WTC11 (cell line): Measurements from ENCODE around the gene BARX2. TPM values are rescaled to one million over a fixed set of nuclear protein-coding genes. Genes with fewer than 3 reads are reported as not detected.

Source experiments
- ATAC-seq: fragments of 200-7000 bp; cut with Tn5 transposase; 2 replicates; pipeline ENCODE4 v1.10.0; 2021; ENCODE audit warnings: mild to moderate bottlenecking, moderate library complexity
- CTCF ChIA-PET: fragments of 300-600 bp; sonication (Branson Sonifier 250); formaldehyde crosslinking; loops from one replicate; lab custom pipeline; 2021; ENCODE audit warnings: antibody characterized with exemption; lab: Charles Lee
- POLR2A ChIA-PET: fragments of 350-600 bp; sonication (Branson Sonifier 250); formaldehyde crosslinking; loops from one replicate; lab custom pipeline; 2021; ENCODE audit warnings: antibody characterized with exemption; lab: Charles Lee
- DNase-seq: peaks from one replicate; pipeline ENCODE4 v3.0.0; 2021; ENCODE audit warnings: low spot score
- H3K27ac Mint-ChIP-seq: 2 replicates; pipeline ENCODE4 v1.8.0; 2021; ENCODE audit warnings: mixed read lengths
- H3K27me3 Mint-ChIP-seq: 2 replicates; pipeline ENCODE4 v1.8.0; 2021; ENCODE audit warnings: low read depth, mild to moderate bottlenecking, moderate library complexity, mixed read lengths
- H3K36me3 Mint-ChIP-seq: 2 replicates; pipeline ENCODE4 v1.8.0; 2021; ENCODE audit warnings: mixed read lengths
- H3K4me1 Mint-ChIP-seq: 2 replicates; pipeline ENCODE4 v1.8.0; 2022; ENCODE audit warnings: mixed read lengths
- H3K4me3 Mint-ChIP-seq: 2 replicates; pipeline ENCODE4 v1.8.0; 2021; ENCODE audit warnings: mild to moderate bottlenecking, moderate library complexity, mixed read lengths
- H3K9me3 Mint-ChIP-seq: 2 replicates; pipeline ENCODE4 v1.8.0; 2021; ENCODE audit warnings: mixed read lengths
- ATF1 ChIP-seq: sonication (generic); formaldehyde crosslinking; IDR thresholded peaks from 2 replicates; pipeline ENCODE4 v1.8.1; 2023; ENCODE audit warnings: mild to moderate bottlenecking, moderate library complexity, missing genetic modification reagents
- ATF2 ChIP-seq: sonication (generic); formaldehyde crosslinking; IDR thresholded peaks from 2 replicates; pipeline ENCODE4 v1.8.1; 2022; ENCODE audit warnings: low read depth, missing genetic modification reagents, borderline replicate concordance
- CDX4 ChIP-seq: fragments of 250-450 bp; sonication (Bioruptor Pico); IDR thresholded peaks from 2 replicates; pipeline ENCODE4 v1.9.0; 2021; ENCODE audit warnings: moderate library complexity, mild to moderate bottlenecking, inconsistent platforms, borderline replicate concordance
- CREM ChIP-seq: sonication (generic); formaldehyde crosslinking; IDR thresholded peaks from 2 replicates; pipeline ENCODE4 v1.8.1; 2022; ENCODE audit warnings: mild to moderate bottlenecking, missing genetic modification reagents, moderate library complexity
- FOXK1 ChIP-seq: sonication (generic); formaldehyde crosslinking; IDR thresholded peaks from 2 replicates; pipeline ENCODE4 v1.8.0; 2022; ENCODE audit warnings: mild to moderate bottlenecking, moderate library complexity, missing genetic modification reagents
- GABPB1 ChIP-seq: sonication (generic); formaldehyde crosslinking; IDR thresholded peaks from 2 replicates; pipeline ENCODE4 v1.8.1; 2023; ENCODE audit warnings: mild to moderate bottlenecking, missing genetic modification reagents
- JUN ChIP-seq: sonication (generic); formaldehyde crosslinking; IDR thresholded peaks from 2 replicates; pipeline ENCODE4 v1.8.0; 2023; ENCODE audit warnings: mild to moderate bottlenecking, missing genetic modification reagents
- MLX ChIP-seq: sonication (generic); formaldehyde crosslinking; IDR thresholded peaks from 2 replicates; pipeline ENCODE4 v1.8.1; 2023; ENCODE audit warnings: mild to moderate bottlenecking, missing genetic modification reagents, moderate library complexity
- MXD4 ChIP-seq: fragments of 250-450 bp; sonication (Bioruptor Pico); IDR thresholded peaks from 2 replicates; pipeline ENCODE4 v1.8.0; 2021; ENCODE audit warnings: mild to moderate bottlenecking, moderate library complexity, borderline replicate concordance
- NR2C2 ChIP-seq: sonication (generic); formaldehyde crosslinking; IDR thresholded peaks from 2 replicates; pipeline ENCODE4 v1.8.0; 2022; ENCODE audit warnings: mild to moderate bottlenecking, missing genetic modification reagents
- SMAD3 ChIP-seq: sonication (generic); formaldehyde crosslinking; IDR thresholded peaks from 2 replicates; pipeline ENCODE4 v1.8.0; 2022; ENCODE audit warnings: missing genetic modification reagents, mild to moderate bottlenecking, borderline replicate concordance
- TP53 ChIP-seq: sonication (generic); formaldehyde crosslinking; IDR thresholded peaks from 2 replicates; pipeline ENCODE4 v1.8.1; 2023; ENCODE audit warnings: mild to moderate bottlenecking, missing genetic modification reagents
- ZNF396 ChIP-seq: fragments of 250-450 bp; sonication (Bioruptor Pico); IDR thresholded peaks from 2 replicates; pipeline ENCODE4 v1.8.0; 2021; ENCODE audit warnings: mild to moderate bottlenecking, moderate library complexity, borderline replicate concordance
- total RNA-seq: library from RNA; stranded (reverse); gene quantifications from 3 replicates; pipeline ENCODE4 v1.2.3, GENCODE V29; 2021
- TF ChIP-seq, protein P1 (sequence below): sonication (generic); formaldehyde crosslinking; IDR thresholded peaks from 2 replicates; pipeline ENCODE4 v1.8.1; 2023; ENCODE audit warnings: mild to moderate bottlenecking, moderate library complexity, missing genetic modification reagents
- TF ChIP-seq, protein P2 (sequence below): sonication (generic); formaldehyde crosslinking; conservative IDR thresholded peaks from 2 replicates; pipeline ENCODE4 v1.8.1; 2022; ENCODE audit warnings: mild to moderate bottlenecking, missing genetic modification reagents
- TF ChIP-seq, protein P3 (sequence below): fragments of 250-450 bp; sonication (Bioruptor Pico); IDR thresholded peaks from 2 replicates; pipeline ENCODE4 v1.9.0; 2021; ENCODE audit warnings: mild to moderate bottlenecking, borderline replicate concordance
- TF ChIP-seq, protein P4 (sequence below): fragments of 200-600 bp; IDR thresholded peaks from 2 replicates; pipeline ENCODE4 v1.8.0; 2022; ENCODE audit warnings: antibody characterized with exemption

Gene BARX2
- total RNA-seq, 1 experiment from 2014 or later: not detected

DNA sequence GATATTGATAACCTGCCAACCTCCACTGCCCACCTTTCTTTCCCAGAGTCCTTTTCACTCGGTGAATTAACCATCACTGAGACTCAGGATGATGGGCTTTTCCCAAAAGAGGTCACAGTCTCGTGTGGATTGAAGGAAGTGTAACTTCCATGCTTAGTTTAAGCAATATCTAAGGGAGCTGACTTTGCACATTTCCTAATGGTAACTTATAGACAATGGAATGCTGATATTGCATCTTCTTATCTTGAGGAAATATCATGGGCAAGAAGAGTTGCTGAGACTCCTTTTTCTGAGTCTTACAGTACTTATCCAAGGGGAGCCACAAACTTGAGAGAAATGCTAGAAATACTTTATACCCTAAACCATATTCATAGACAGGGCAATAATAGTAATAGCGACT lies 8.8 kb downstream of the BARX2 start:
- no peak for TF ChIP-seq TP53 (CRISPR knock-in tag)
- TF ChIP-seq MXD4 (CRISPR knock-in tag): no peak
- no peak for TF ChIP-seq ZNF396 (CRISPR knock-in tag)
- no peak for TF ChIP-seq CDX4 (CRISPR knock-in tag)
- TF ChIP-seq, protein P1, sequence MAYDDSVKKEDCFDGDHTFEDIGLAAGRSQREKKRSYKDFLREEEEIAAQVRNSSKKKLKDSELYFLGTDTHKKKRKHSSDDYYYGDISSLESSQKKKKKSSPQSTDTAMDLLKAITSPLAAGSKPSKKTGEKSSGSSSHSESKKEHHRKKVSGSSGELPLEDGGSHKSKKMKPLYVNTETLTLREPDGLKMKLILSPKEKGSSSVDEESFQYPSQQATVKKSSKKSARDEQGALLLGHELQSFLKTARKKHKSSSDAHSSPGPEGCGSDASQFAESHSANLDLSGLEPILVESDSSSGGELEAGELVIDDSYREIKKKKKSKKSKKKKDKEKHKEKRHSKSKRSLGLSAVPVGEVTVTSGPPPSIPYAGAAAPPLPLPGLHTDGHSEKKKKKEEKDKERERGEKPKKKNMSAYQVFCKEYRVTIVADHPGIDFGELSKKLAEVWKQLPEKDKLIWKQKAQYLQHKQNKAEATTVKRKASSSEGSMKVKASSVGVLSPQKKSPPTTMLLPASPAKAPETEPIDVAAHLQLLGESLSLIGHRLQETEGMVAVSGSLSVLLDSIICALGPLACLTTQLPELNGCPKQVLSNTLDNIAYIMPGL (CRISPR knock-in tag): no peak
- no peak for TF ChIP-seq CREM (CRISPR knock-in tag)
- TF ChIP-seq, protein P2, sequence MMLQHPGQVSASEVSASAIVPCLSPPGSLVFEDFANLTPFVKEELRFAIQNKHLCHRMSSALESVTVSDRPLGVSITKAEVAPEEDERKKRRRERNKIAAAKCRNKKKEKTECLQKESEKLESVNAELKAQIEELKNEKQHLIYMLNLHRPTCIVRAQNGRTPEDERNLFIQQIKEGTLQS (CRISPR knock-in tag): no peak
- TF ChIP-seq GABPB1: no peak
- TF ChIP-seq NR2C2 (CRISPR knock-in tag): no peak
- TF ChIP-seq, protein P3, sequence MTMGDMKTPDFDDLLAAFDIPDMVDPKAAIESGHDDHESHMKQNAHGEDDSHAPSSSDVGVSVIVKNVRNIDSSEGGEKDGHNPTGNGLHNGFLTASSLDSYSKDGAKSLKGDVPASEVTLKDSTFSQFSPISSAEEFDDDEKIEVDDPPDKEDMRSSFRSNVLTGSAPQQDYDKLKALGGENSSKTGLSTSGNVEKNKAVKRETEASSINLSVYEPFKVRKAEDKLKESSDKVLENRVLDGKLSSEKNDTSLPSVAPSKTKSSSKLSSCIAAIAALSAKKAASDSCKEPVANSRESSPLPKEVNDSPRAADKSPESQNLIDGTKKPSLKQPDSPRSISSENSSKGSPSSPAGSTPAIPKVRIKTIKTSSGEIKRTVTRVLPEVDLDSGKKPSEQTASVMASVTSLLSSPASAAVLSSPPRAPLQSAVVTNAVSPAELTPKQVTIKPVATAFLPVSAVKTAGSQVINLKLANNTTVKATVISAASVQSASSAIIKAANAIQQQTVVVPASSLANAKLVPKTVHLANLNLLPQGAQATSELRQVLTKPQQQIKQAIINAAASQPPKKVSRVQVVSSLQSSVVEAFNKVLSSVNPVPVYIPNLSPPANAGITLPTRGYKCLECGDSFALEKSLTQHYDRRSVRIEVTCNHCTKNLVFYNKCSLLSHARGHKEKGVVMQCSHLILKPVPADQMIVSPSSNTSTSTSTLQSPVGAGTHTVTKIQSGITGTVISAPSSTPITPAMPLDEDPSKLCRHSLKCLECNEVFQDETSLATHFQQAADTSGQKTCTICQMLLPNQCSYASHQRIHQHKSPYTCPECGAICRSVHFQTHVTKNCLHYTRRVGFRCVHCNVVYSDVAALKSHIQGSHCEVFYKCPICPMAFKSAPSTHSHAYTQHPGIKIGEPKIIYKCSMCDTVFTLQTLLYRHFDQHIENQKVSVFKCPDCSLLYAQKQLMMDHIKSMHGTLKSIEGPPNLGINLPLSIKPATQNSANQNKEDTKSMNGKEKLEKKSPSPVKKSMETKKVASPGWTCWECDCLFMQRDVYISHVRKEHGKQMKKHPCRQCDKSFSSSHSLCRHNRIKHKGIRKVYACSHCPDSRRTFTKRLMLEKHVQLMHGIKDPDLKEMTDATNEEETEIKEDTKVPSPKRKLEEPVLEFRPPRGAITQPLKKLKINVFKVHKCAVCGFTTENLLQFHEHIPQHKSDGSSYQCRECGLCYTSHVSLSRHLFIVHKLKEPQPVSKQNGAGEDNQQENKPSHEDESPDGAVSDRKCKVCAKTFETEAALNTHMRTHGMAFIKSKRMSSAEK (CRISPR knock-in tag): no peak
- no peak for TF ChIP-seq ATF2 (CRISPR knock-in tag)
- no peak for TF ChIP-seq JUN (CRISPR knock-in tag)
- POLR2A ChIA-PET: no interaction called here
- peaks cover 13% of the 10 kb centered on the region for H3K27me3 Mint-ChIP-seq
- CTCF ChIA-PET: no interaction called here
- H3K4me3 Mint-ChIP-seq: no peak overlapping the region
- no peaks in the 10 kb centered on the region for H3K36me3 Mint-ChIP-seq
- H3K27ac Mint-ChIP-seq: no peak overlapping the region
- ATAC-seq (no peak), DNase-seq (no peak)
- no peaks in the 10 kb centered on the region for H3K9me3 Mint-ChIP-seq
- no peaks in the 10 kb centered on the region for H3K4me1 Mint-ChIP-seq

DNA sequence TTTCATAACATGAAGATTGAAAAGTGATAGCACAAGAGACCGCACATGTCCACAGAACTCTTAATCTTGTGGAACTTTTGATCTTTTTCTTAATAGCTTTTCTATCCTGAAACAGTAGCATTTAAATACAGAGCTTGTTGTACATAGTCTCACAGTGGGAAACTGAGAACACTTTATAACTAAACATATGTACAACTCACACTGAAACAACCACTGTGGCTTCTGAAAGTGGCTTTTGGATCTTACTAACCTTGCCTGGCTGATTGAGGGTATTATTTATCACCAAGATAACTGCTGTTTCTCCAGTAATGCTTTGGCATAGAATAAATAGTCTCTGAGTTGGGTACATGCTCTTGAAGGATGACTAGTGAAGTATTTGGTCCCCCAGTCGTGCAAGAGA lies 10.2 kb downstream of the BARX2 start:
- H3K27me3 Mint-ChIP-seq: peaks cover 5% of the 10 kb centered on the region; the same call in 1 of the 2 replicates
- ChIA-PET POLR2A (no interaction called here), CTCF (no interaction called here)
- ATAC-seq (no peak), DNase-seq (no peak)
- H3K27ac Mint-ChIP-seq: no peak overlapping the region
- H3K9me3 Mint-ChIP-seq: no peaks in the 10 kb centered on the region
- no peaks in the 10 kb centered on the region for H3K36me3 Mint-ChIP-seq
- H3K4me1 Mint-ChIP-seq: no peaks in the 10 kb centered on the region
- no peak overlapping the region for H3K4me3 Mint-ChIP-seq
- TF ChIP-seq ATF1 (CRISPR knock-in tag) (no peak), SMAD3 (CRISPR knock-in tag) (no peak), MLX (CRISPR knock-in tag) (no peak), FOXK1 (no peak)
- TF ChIP-seq, protein P4, sequence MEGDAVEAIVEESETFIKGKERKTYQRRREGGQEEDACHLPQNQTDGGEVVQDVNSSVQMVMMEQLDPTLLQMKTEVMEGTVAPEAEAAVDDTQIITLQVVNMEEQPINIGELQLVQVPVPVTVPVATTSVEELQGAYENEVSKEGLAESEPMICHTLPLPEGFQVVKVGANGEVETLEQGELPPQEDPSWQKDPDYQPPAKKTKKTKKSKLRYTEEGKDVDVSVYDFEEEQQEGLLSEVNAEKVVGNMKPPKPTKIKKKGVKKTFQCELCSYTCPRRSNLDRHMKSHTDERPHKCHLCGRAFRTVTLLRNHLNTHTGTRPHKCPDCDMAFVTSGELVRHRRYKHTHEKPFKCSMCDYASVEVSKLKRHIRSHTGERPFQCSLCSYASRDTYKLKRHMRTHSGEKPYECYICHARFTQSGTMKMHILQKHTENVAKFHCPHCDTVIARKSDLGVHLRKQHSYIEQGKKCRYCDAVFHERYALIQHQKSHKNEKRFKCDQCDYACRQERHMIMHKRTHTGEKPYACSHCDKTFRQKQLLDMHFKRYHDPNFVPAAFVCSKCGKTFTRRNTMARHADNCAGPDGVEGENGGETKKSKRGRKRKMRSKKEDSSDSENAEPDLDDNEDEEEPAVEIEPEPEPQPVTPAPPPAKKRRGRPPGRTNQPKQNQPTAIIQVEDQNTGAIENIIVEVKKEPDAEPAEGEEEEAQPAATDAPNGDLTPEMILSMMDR: no peak
